Measurements from ENCODE around the gene GNG10.
A peak's percentile ranks its signal among the peaks of the same experiment; 100 is the strongest.
"Not testable (repeated sequence)": the region's sequence is repeated elsewhere in the genome, so short reads cannot be mapped to it uniquely, and the experiment has no call there.

Gene GNG10

GRCh38 chr9:111657051-111657450, 4.4 kb upstream of the GNG10 start:
- no peak for DNase-seq

- DNase-seq: no peak
These were observed 2.5 kb upstream of the GNG10 start for GRCh38 chr9:111658943-111659342.

GRCh38 chr9:111659691-111660090, 1.7 kb upstream of the GNG10 start:
- no peak for DNase-seq

GRCh38 chr9:111661802-111662521, 557 bp downstream of the GNG10 start:
- DNase-seq: no peak

- DNase-seq: no peak
These were observed 1.3 kb downstream of the GNG10 start for GRCh38 chr9:111662576-111663300.

GRCh38 chr9:111663301-111663823, 2.0 kb downstream of the GNG10 start:
- no peak for DNase-seq

GRCh38 chr9:111668026-111668573, 6.7 kb downstream of the GNG10 start:
- no peak for DNase-seq

- DNase-seq: not testable (repeated sequence)
These were observed 7.2 kb downstream of the GNG10 start for GRCh38 chr9:111668601-111669000.

GRCh38 chr9:111674319-111674718, 12.9 kb downstream of the GNG10 start:
- no peak for DNase-seq

GRCh38 chr9:111676116-111676515, 14.7 kb downstream of the GNG10 start:
- DNase-seq: no peak

GRCh38 chr9:111678293-111678692, 16.9 kb downstream of the GNG10 start:
- no peak for DNase-seq

GRCh38 chr9:111679199-111679598, 17.8 kb downstream of the GNG10 start:
- no peak for DNase-seq

- no peak for DNase-seq
These were observed 22.0 kb downstream of the GNG10 start for GRCh38 chr9:111683392-111683791.

- peak; percentile 14 for DNase-seq
These were observed 30.4 kb downstream of the GNG10 start for GRCh38 chr9:111691672-111692329.

- DNase-seq: no peak
These were observed 35.4 kb downstream of the GNG10 start for GRCh38 chr9:111696796-111697195.

- DNase-seq: no peak
These were observed 39.4 kb downstream of the GNG10 start for GRCh38 chr9:111700776-111701175.

GRCh38 chr9:111704503-111704902, 43.1 kb downstream of the GNG10 start:
- no peak for DNase-seq

- no peak for DNase-seq
These were observed 50.1 kb downstream of the GNG10 start for GRCh38 chr9:111711548-111711947.

- no peak for DNase-seq
These were observed 51.0 kb downstream of the GNG10 start for GRCh38 chr9:111712369-111712768.

GRCh38 chr9:111715471-111715870, 54.1 kb downstream of the GNG10 start:
- no peak for DNase-seq

- DNase-seq: no peak
These were observed 58.1 kb downstream of the GNG10 start for GRCh38 chr9:111719541-111719940.

All from NCI-H526 treated with DMSO at 0.1 percent for 48 hours (cell line).